Activated T-cell treated with anti-CD3 and anti-CD28 coated beads, Interleukin-2, amount 50 U/mL, for 24 hours (primary cell): ENCODE results near the gene CHKA.

ENCODE experiments used
- DNase-seq: peaks from one replicate; pipeline ENCODE4 v3.0.0-alpha.2; 2020
- H3K27ac Mint-ChIP-seq: 2 replicates; pipeline ENCODE4 v1.8.0; 2020; ENCODE audit warnings: mild to moderate bottlenecking, mixed read lengths
- H3K27me3 Mint-ChIP-seq: 2 replicates; pipeline ENCODE4 v1.8.0; 2020; ENCODE audit warnings: mixed read lengths
- H3K36me3 Mint-ChIP-seq: 2 replicates; pipeline ENCODE4 v1.8.0; 2020; ENCODE audit warnings: low read depth, mixed read lengths
- H3K4me1 Mint-ChIP-seq: 2 replicates; pipeline ENCODE4 v1.8.0; 2020; ENCODE audit warnings: low read depth, mixed read lengths
- H3K4me3 Mint-ChIP-seq: 2 replicates; pipeline ENCODE4 v1.8.0; 2020; ENCODE audit warnings: mild to moderate bottlenecking, moderate library complexity, mixed read lengths
- H3K9me3 Mint-ChIP-seq: 2 replicates; pipeline ENCODE4 v1.8.0; 2020; ENCODE audit warnings: mixed read lengths

CHKA gene

GRCh38 chr11:68121067-68121899, at the start of gene CHKA:
Gene CHKA (minus strand): TSS chr11:68121388. CDS start chr11:68121177, 211 bp downstream.
- Mint-ChIP-seq H3K4me1 (peaks cover 16% of the 10 kb centered on the region), H3K27ac (peak within 1 kb of the TSS; percentile 85), H3K9me3 (no peaks in the 10 kb centered on the region), H3K4me3 (peak within 1 kb of the TSS; percentile 82), H3K27me3 (no peaks in the 10 kb centered on the region), H3K36me3 (peaks cover 4% of the 10 kb centered on the region)
- peak; percentile 90 for DNase-seq

GRCh38 chr11:68169442-68169841, 48.3 kb upstream of the CHKA start:
- no peak for DNase-seq
- H3K4me3 Mint-ChIP-seq = no peak overlapping the region
- no peaks in the 10 kb centered on the region for H3K9me3 Mint-ChIP-seq
- H3K4me1 Mint-ChIP-seq = no peaks in the 10 kb centered on the region
- no peak overlapping the region for H3K27ac Mint-ChIP-seq
- H3K27me3 Mint-ChIP-seq = no peaks in the 10 kb centered on the region
- peaks cover 74% of the 10 kb centered on the region for H3K36me3 Mint-ChIP-seq

- no peaks in the 10 kb centered on the region for H3K9me3 Mint-ChIP-seq
- H3K27ac Mint-ChIP-seq = no peak overlapping the region
- H3K36me3 Mint-ChIP-seq = peaks cover 72% of the 10 kb centered on the region
- DNase-seq = no peak
- no peaks in the 10 kb centered on the region for H3K27me3 Mint-ChIP-seq
- H3K4me1 Mint-ChIP-seq = no peaks in the 10 kb centered on the region
- H3K4me3 Mint-ChIP-seq = no peak overlapping the region
These were observed 47.5 kb upstream of the CHKA start for GRCh38 chr11:68168694-68169093.

GRCh38 chr11:68167474-68167873, 46.3 kb upstream of the CHKA start:
- Mint-ChIP-seq H3K27me3 (no peaks in the 10 kb centered on the region), H3K36me3 (peaks cover 70% of the 10 kb centered on the region), H3K27ac (no peak overlapping the region), H3K9me3 (no peaks in the 10 kb centered on the region), H3K4me3 (no peak overlapping the region), H3K4me1 (no peaks in the 10 kb centered on the region)
- no peak for DNase-seq

- Mint-ChIP-seq H3K36me3 (peaks cover 71% of the 10 kb centered on the region), H3K4me3 (no peak overlapping the region), H3K27ac (peak overlapping the region; percentile 23), H3K4me1 (no peaks in the 10 kb centered on the region), H3K9me3 (no peaks in the 10 kb centered on the region), H3K27me3 (no peaks in the 10 kb centered on the region)
- DNase-seq = no peak
These were observed 45.8 kb upstream of the CHKA start for GRCh38 chr11:68166969-68167368.

GRCh38 chr11:68165601-68166000, 44.4 kb upstream of the CHKA start:
- DNase-seq = no peak
- no peaks in the 10 kb centered on the region for H3K9me3 Mint-ChIP-seq
- H3K27me3 Mint-ChIP-seq = no peaks in the 10 kb centered on the region
- H3K4me3 Mint-ChIP-seq = no peak overlapping the region
- H3K27ac Mint-ChIP-seq = no peak overlapping the region
- peaks cover 62% of the 10 kb centered on the region for H3K36me3 Mint-ChIP-seq
- no peaks in the 10 kb centered on the region for H3K4me1 Mint-ChIP-seq

GRCh38 chr11:68164437-68164836, 43.2 kb upstream of the CHKA start:
- Mint-ChIP-seq H3K9me3 (no peaks in the 10 kb centered on the region), H3K27ac (no peak overlapping the region), H3K4me1 (no peaks in the 10 kb centered on the region), H3K36me3 (peaks cover 50% of the 10 kb centered on the region), H3K4me3 (no peak overlapping the region), H3K27me3 (no peaks in the 10 kb centered on the region)
- DNase-seq = no peak

- Mint-ChIP-seq H3K36me3 (peaks cover 50% of the 10 kb centered on the region), H3K27ac (no peak overlapping the region), H3K4me3 (no peak overlapping the region), H3K9me3 (no peaks in the 10 kb centered on the region), H3K4me1 (no peaks in the 10 kb centered on the region), H3K27me3 (no peaks in the 10 kb centered on the region)
- no peak for DNase-seq
These were observed 42.5 kb upstream of the CHKA start for GRCh38 chr11:68163691-68164090.

- no peaks in the 10 kb centered on the region for H3K27me3 Mint-ChIP-seq
- H3K4me3 Mint-ChIP-seq = no peak overlapping the region
- H3K9me3 Mint-ChIP-seq = no peaks in the 10 kb centered on the region
- DNase-seq = no peak
- H3K36me3 Mint-ChIP-seq = peaks cover 34% of the 10 kb centered on the region
- no peaks in the 10 kb centered on the region for H3K4me1 Mint-ChIP-seq
- peak overlapping the region; percentile 6 for H3K27ac Mint-ChIP-seq
These were observed 39.0 kb upstream of the CHKA start for GRCh38 chr11:68160100-68160695.

GRCh38 chr11:68159665-68160064, 38.5 kb upstream of the CHKA start:
- no peaks in the 10 kb centered on the region for H3K4me1 Mint-ChIP-seq
- H3K27me3 Mint-ChIP-seq = no peaks in the 10 kb centered on the region
- no peak overlapping the region for H3K27ac Mint-ChIP-seq
- no peak overlapping the region for H3K4me3 Mint-ChIP-seq
- DNase-seq = no peak
- no peaks in the 10 kb centered on the region for H3K9me3 Mint-ChIP-seq
- H3K36me3 Mint-ChIP-seq = peaks cover 34% of the 10 kb centered on the region

- Mint-ChIP-seq H3K27ac (no peak overlapping the region), H3K9me3 (no peaks in the 10 kb centered on the region), H3K27me3 (no peaks in the 10 kb centered on the region), H3K36me3 (peaks cover 32% of the 10 kb centered on the region), H3K4me1 (no peaks in the 10 kb centered on the region), H3K4me3 (no peak overlapping the region)
- no peak for DNase-seq
These were observed 38.0 kb upstream of the CHKA start for GRCh38 chr11:68159161-68159560.

GRCh38 chr11:68158580-68158979, 37.4 kb upstream of the CHKA start:
- no peaks in the 10 kb centered on the region for H3K27me3 Mint-ChIP-seq
- H3K27ac Mint-ChIP-seq = no peak overlapping the region
- H3K36me3 Mint-ChIP-seq = peaks cover 28% of the 10 kb centered on the region
- DNase-seq = no peak
- no peaks in the 10 kb centered on the region for H3K9me3 Mint-ChIP-seq
- H3K4me1 Mint-ChIP-seq = no peaks in the 10 kb centered on the region
- no peak overlapping the region for H3K4me3 Mint-ChIP-seq

- Mint-ChIP-seq H3K27ac (no peak overlapping the region), H3K4me1 (no peaks in the 10 kb centered on the region), H3K4me3 (no peak overlapping the region), H3K27me3 (no peaks in the 10 kb centered on the region), H3K9me3 (no peaks in the 10 kb centered on the region), H3K36me3 (peaks cover 12% of the 10 kb centered on the region)
- no peak for DNase-seq
These were observed 32.6 kb upstream of the CHKA start for GRCh38 chr11:68153742-68154141.

GRCh38 chr11:68150037-68150436, 28.8 kb upstream of the CHKA start:
- no peaks in the 10 kb centered on the region for H3K27me3 Mint-ChIP-seq
- H3K4me3 Mint-ChIP-seq = no peak overlapping the region
- no peak overlapping the region for H3K27ac Mint-ChIP-seq
- no peak for DNase-seq
- H3K4me1 Mint-ChIP-seq = no peaks in the 10 kb centered on the region
- H3K9me3 Mint-ChIP-seq = no peaks in the 10 kb centered on the region
- H3K36me3 Mint-ChIP-seq = no peaks in the 10 kb centered on the region

- no peak for DNase-seq
- H3K9me3 Mint-ChIP-seq = no peaks in the 10 kb centered on the region
- no peak overlapping the region for H3K27ac Mint-ChIP-seq
- no peak overlapping the region for H3K4me3 Mint-ChIP-seq
- H3K27me3 Mint-ChIP-seq = no peaks in the 10 kb centered on the region
- no peaks in the 10 kb centered on the region for H3K36me3 Mint-ChIP-seq
- no peaks in the 10 kb centered on the region for H3K4me1 Mint-ChIP-seq
These were observed 28.2 kb upstream of the CHKA start for GRCh38 chr11:68149417-68149816.
